Measurements from ENCODE around the gene SHISAL1. TPM values are rescaled to one million over a fixed set of nuclear protein-coding genes. Genes with fewer than 3 reads are reported as not detected.

SHISAL1 gene
- polyA plus RNA-seq, 1 donor (not counting 4 experiments of a cell fraction or from before 2014, with no cell fraction given) = 0.24 TPM

DNA sequence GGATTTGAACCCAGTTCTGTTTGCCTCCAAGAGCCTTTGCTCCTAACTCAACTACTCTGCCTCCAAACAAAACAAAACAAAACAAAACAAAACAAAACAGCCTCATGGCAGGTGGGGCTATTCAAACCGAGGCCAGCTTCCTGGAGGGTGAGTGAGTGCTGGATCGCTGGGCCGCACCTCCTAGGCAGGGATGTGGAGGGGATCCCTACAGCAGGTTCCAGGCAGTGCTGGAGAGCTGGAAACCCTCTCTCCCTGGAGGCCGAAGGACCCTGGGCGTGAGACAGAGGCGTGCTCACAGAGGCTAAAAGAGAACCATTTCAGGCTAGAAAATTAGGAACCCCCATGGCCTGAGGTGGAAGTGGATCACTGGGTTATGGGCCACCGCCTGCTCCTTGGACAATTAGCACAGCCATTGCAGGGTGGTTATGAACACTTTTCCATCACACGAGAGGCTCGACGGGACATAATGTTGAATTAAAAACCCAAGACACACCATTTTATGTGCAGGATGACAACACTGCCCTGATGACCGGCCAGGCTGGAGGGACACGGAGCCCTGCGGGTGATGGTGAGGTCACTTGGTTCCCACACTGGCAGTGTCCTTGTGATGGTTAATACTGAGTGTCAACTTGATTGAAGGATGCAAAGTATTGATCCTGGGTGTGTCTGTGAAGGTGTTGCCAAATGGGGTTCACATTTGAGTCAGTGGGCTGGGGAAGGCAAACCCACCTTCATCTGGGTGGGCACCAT lies 35.2 kb downstream of the SHISAL1 start:
- Histone ChIP-seq H3K9ac (ENCODE audit: control insufficient read depth, extremely low read depth, insufficient read depth, low read length) (no peak overlapping the region), H3K9me3 (ENCODE audit: control insufficient read depth, low read depth, low read length) (no peaks in the 10 kb centered on the region), H3K9me1 (ENCODE audit: control insufficient read depth, extremely low read depth, insufficient read depth, low read length) (no peaks in the 10 kb centered on the region), H2AFZ (ENCODE audit: control insufficient read depth, low read length) (no peak overlapping the region), H3K4me1 (ENCODE audit: control insufficient read depth, extremely low read depth, insufficient read depth, low read length) (no peaks in the 10 kb centered on the region), H4K20me1 (ENCODE audit: control insufficient read depth, extremely low read depth, insufficient read depth, low read length) (no peaks in the 10 kb centered on the region), H3K4me3 (ENCODE audit: control insufficient read depth in 2 of 3, extremely low read depth in 1 of 3, insufficient read depth in 2 of 3, low read depth in 1 of 3, low read length in 3 of 3) (no peak overlapping the region), H3K36me3 (ENCODE audit: control insufficient read depth in 2 of 2, extremely low read depth in 1 of 2, insufficient read depth in 2 of 2, low read length in 2 of 2) (no peaks in the 10 kb centered on the region), H3K27me3 (ENCODE audit: control insufficient read depth, extremely low read depth, insufficient read depth, low read length) (peaks cover 25% of the 10 kb centered on the region), H3K79me2 (ENCODE audit: control insufficient read depth, insufficient read depth, low read length) (no peaks in the 10 kb centered on the region), H3K27ac (ENCODE audit: control insufficient read depth, insufficient read depth, low read length) (no peak overlapping the region), H3K4me2 (ENCODE audit: control insufficient read depth, extremely low read depth, insufficient read depth, low read depth, low read length) (no peak overlapping the region)
- DNase-seq (ENCODE audit: low read depth, low spot score) (no peak), FAIRE-seq (no peak)
- TF ChIP-seq EZH2 (IDR thresholded peaks at IDR 0.05; ENCODE audit: low read length) = no peak
- TF ChIP-seq, protein P1, sequence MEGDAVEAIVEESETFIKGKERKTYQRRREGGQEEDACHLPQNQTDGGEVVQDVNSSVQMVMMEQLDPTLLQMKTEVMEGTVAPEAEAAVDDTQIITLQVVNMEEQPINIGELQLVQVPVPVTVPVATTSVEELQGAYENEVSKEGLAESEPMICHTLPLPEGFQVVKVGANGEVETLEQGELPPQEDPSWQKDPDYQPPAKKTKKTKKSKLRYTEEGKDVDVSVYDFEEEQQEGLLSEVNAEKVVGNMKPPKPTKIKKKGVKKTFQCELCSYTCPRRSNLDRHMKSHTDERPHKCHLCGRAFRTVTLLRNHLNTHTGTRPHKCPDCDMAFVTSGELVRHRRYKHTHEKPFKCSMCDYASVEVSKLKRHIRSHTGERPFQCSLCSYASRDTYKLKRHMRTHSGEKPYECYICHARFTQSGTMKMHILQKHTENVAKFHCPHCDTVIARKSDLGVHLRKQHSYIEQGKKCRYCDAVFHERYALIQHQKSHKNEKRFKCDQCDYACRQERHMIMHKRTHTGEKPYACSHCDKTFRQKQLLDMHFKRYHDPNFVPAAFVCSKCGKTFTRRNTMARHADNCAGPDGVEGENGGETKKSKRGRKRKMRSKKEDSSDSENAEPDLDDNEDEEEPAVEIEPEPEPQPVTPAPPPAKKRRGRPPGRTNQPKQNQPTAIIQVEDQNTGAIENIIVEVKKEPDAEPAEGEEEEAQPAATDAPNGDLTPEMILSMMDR (optimal IDR thresholded peaks at IDR 0.05 in 1 of 3, IDR thresholded peaks at IDR 0.05 in 1 of 3, conservative IDR thresholded peaks at IDR 0.05 in 1 of 3; ENCODE audit: extremely low read depth in 1 of 3, insufficient read depth in 2 of 3, low read length in 3 of 3) = no peak
- dilution Hi-C loops (cut with MboI; ENCODE audit: extremely low pct_ligation_motif_present, low sequenced_read_pairs) = no loop called here

DNA sequence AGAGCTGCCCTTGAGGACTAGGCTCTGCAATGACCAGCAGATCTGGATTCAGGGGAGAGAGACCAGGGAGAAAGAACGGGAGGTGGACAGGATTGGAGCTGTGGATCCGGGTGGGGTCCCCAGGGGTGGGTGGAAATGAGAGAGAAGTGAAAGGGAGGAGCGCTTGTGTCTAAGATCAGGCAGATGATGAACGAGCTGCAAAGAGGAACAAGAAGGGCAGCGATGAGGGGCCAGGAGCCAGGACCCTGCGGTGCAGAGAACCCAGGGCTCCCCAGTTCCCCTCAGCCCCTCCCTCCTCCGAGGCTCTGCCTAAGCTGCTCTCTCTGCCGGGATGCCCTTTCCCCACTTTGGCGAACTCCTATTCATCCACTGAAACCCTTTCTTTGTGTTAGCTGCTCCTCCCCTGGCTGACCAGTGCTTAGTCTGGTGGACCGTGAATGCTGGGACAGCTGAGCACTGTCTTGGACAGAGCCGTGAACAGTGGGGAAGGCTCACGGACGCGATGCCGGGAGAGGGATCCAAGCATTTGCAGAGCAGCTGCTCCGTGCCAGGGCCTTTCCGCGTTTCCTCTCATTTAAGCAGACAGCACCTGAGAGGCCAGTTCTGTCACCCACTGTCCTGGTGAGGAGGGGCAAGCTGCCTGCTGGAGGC lies 35.9 kb downstream of the SHISAL1 start:
- no peak overlapping the region for H3K4me3 ChIP-seq (ENCODE audit: control insufficient read depth in 2 of 3, extremely low read depth in 1 of 3, insufficient read depth in 2 of 3, low read depth in 1 of 3, low read length in 3 of 3)
- H3K27ac ChIP-seq (ENCODE audit: control insufficient read depth, insufficient read depth, low read length) = no peak overlapping the region
- peaks cover 19% of the 10 kb centered on the region for H3K27me3 ChIP-seq (ENCODE audit: control insufficient read depth, extremely low read depth, insufficient read depth, low read length)
- no peaks in the 10 kb centered on the region for H4K20me1 ChIP-seq (ENCODE audit: control insufficient read depth, extremely low read depth, insufficient read depth, low read length)
- H3K79me2 ChIP-seq (ENCODE audit: control insufficient read depth, insufficient read depth, low read length) = no peaks in the 10 kb centered on the region
- no peaks in the 10 kb centered on the region for H3K9me1 ChIP-seq (ENCODE audit: control insufficient read depth, extremely low read depth, insufficient read depth, low read length)
- TF ChIP-seq, protein P1 (optimal IDR thresholded peaks at IDR 0.05 in 1 of 3, IDR thresholded peaks at IDR 0.05 in 1 of 3, conservative IDR thresholded peaks at IDR 0.05 in 1 of 3; ENCODE audit: extremely low read depth in 1 of 3, insufficient read depth in 2 of 3, low read length in 3 of 3) = no peak
- no peak for TF ChIP-seq EZH2 (IDR thresholded peaks at IDR 0.05; ENCODE audit: low read length)
- dilution Hi-C loops (cut with MboI; ENCODE audit: extremely low pct_ligation_motif_present, low sequenced_read_pairs) = no loop called here
- no peak overlapping the region for H3K9ac ChIP-seq (ENCODE audit: control insufficient read depth, extremely low read depth, insufficient read depth, low read length)
- no peaks in the 10 kb centered on the region for H3K4me1 ChIP-seq (ENCODE audit: control insufficient read depth, extremely low read depth, insufficient read depth, low read length)
- no peak overlapping the region for H3K4me2 ChIP-seq (ENCODE audit: control insufficient read depth, extremely low read depth, insufficient read depth, low read depth, low read length)
- H2AFZ ChIP-seq (ENCODE audit: control insufficient read depth, low read length) = no peak overlapping the region
- no peaks in the 10 kb centered on the region for H3K36me3 ChIP-seq (ENCODE audit: control insufficient read depth in 2 of 2, extremely low read depth in 1 of 2, insufficient read depth in 2 of 2, low read length in 2 of 2)
- no peak for DNase-seq (ENCODE audit: low read depth, low spot score)
- no peak for FAIRE-seq
- H3K9me3 ChIP-seq (ENCODE audit: control insufficient read depth, low read depth, low read length) = no peaks in the 10 kb centered on the region
